Fibroblast of skin of left biceps (primary cell): Measurements from ENCODE around the gene MSL3.

ENCODE experiments used
- DNase-seq, 2 experiments: peaks; one replicate each; pipeline ENCODE4 v3.0.0-alpha.2; 2013; ENCODE audit warnings: low read depth in 2 of 2

Gene MSL3

GRCh38 chrX:11757719-11758399 is at the start of gene MSL3:
TSS of gene MSL3 (plus strand) at chrX:11758237. CDS start at chrX:11758264, 27 bp downstream.
- peak; percentile 6 to 15 for DNase-seq

- no peak for DNase-seq
These were observed 35.7 kb upstream of the MSL3 start for GRCh38 chrX:11722304-11722703.

- peak; percentile 2 to 3 for DNase-seq
These were observed 33.7 kb upstream of the MSL3 start for GRCh38 chrX:11724122-11725017.

GRCh38 chrX:11725631-11726442 is 32.2 kb upstream of the MSL3 start:
- no peak for DNase-seq

- DNase-seq = no peak
These were observed 29.5 kb upstream of the MSL3 start for GRCh38 chrX:11728556-11728955.

GRCh38 chrX:11733614-11734013 is 24.4 kb upstream of the MSL3 start:
- no peak for DNase-seq

GRCh38 chrX:11739776-11740175 is 18.3 kb upstream of the MSL3 start:
- no peak for DNase-seq

GRCh38 chrX:11740794-11741193 is 17.2 kb upstream of the MSL3 start:
- no peak for DNase-seq

GRCh38 chrX:11741574-11741973 is 16.5 kb upstream of the MSL3 start:
- no peak for DNase-seq

GRCh38 chrX:11745881-11746280 is 12.2 kb upstream of the MSL3 start:
- no peak for DNase-seq

- DNase-seq = no peak
These were observed 8.0 kb upstream of the MSL3 start for GRCh38 chrX:11750046-11750445.

- DNase-seq = no peak
These were observed 7.3 kb upstream of the MSL3 start for GRCh38 chrX:11750694-11751093.

- no peak for DNase-seq
These were observed 6.8 kb upstream of the MSL3 start for GRCh38 chrX:11751261-11751660.

- no peak for DNase-seq
These were observed 4.4 kb upstream of the MSL3 start for GRCh38 chrX:11753668-11754067.

GRCh38 chrX:11754958-11755645 is 2.9 kb upstream of the MSL3 start:
- no peak for DNase-seq

GRCh38 chrX:11755724-11756123 is 2.3 kb upstream of the MSL3 start:
- DNase-seq = no peak

- DNase-seq = no peak
These were observed 1.4 kb upstream of the MSL3 start for GRCh38 chrX:11756354-11757318.

- DNase-seq = no peak
These were observed 679 bp upstream of the MSL3 start for GRCh38 chrX:11757397-11757718.

GRCh38 chrX:11758400-11759171 is 549 bp downstream of the MSL3 start:
- peak; percentile 42 to 50 for DNase-seq

GRCh38 chrX:11759172-11759460 is 1.1 kb downstream of the MSL3 start:
- no peak for DNase-seq
